Kidney (tissue), 14 donors: Measurements from ENCODE around the gene EPHA1. TPM values are rescaled to one million over a fixed set of nuclear protein-coding genes. Genes with fewer than 3 reads are reported as not detected.

Experiments used
- DNase-seq, 5 donors: peaks; one replicate each; pipeline ENCODE4 v3.0.0-alpha.2; 2013 to 2020
- FAIRE-seq: peaks from 2 replicates; lab custom pipeline; 2012; peaks lifted over from hg19 to GRCh38; lab: Jason Lieb, UNC
- H3K27ac ChIP-seq, 2 donors: one replicate each; pipeline ENCODE4 v1.7.0; 2013; ENCODE audit warnings: low read depth in 2 of 2, low read length in 2 of 2, inconsistent platforms in 1 of 2
- H3K27me3 ChIP-seq: one replicate; pipeline ENCODE4 v1.7.1; 2013; ENCODE audit warnings: low read length, inconsistent platforms; ENCODE audit not compliant: control insufficient read depth, insufficient read depth
- H3K36me3 ChIP-seq, 3 donors: one replicate each; pipeline versions ENCODE4 v1.7.0 to v1.7.1; 2013; ENCODE audit warnings: low read length in 3 of 3, control low read depth in 1 of 3, inconsistent platforms in 1 of 3; ENCODE audit not compliant: insufficient read depth in 3 of 3, control insufficient read depth in 2 of 3
- H3K4me1 ChIP-seq, 3 donors: one replicate each; pipeline versions ENCODE4 v1.7.0 to v1.7.1; 2013; ENCODE audit warnings: low read length in 3 of 3, inconsistent platforms in 1 of 3, low read depth in 1 of 3; ENCODE audit not compliant: control insufficient read depth in 2 of 3, insufficient read depth in 2 of 3
- H3K4me3 ChIP-seq, 3 donors: one replicate each; pipeline versions ENCODE4 v1.7.0 to v1.8.1; 2013; ENCODE audit warnings: low read length in 3 of 3, control low read depth in 1 of 3, inconsistent platforms in 1 of 3
- H3K9ac ChIP-seq, 3 donors: one replicate each; pipeline versions ENCODE4 v1.7.0 to v1.7.1; 2013; ENCODE audit warnings: low read length in 3 of 3, control low read depth in 1 of 3, inconsistent platforms in 1 of 3
- H3K9me3 ChIP-seq, 3 donors: one replicate each; pipeline versions ENCODE4 v1.7.0 to v1.7.1; 2013; ENCODE audit warnings: low read length in 3 of 3, control low read depth in 1 of 3, inconsistent platforms in 1 of 3; ENCODE audit not compliant: control insufficient read depth in 2 of 3, insufficient read depth in 1 of 3
- CTCF ChIP-seq: IDR thresholded peaks from 3 replicates; pipeline ENCODE4 v1.5.1; 2012; ENCODE audit warnings: mild to moderate bottlenecking, moderate library complexity, borderline replicate concordance; ENCODE audit not compliant: insufficient read depth; ENCODE audit errors: extremely low read depth
- intact Hi-C: fragments of 100-400 bp; cut with DNase I; formaldehyde crosslinking; loops from one replicate; pipeline ENCODE4 v1.11.1; 2022
- polyA plus RNA-seq: library from polyadenylated mRNA; stranded (reverse); fragments of 350-450 nt; fragmentation: Illumina TruSeq; extraction: RNeasy Lipid Tissue Mini Kit (QIAGEN cat#74804); gene quantifications from one replicate; pipeline ENCODE4 v1.2.3, GENCODE V29; 2014; ENCODE audit warnings: low read depth, low replicate concordance; ENCODE audit not compliant: insufficient read depth
- total RNA-seq: library from RNA; stranded (reverse); fragmentation: NEBNext Ultra II Directional; extraction: Animal tissue kit (Norgen Biotek cat#: 25700); gene quantifications from one replicate; pipeline ENCODE4 v1.2.1, GENCODE V29; 2021
- donor health status: control.
- donor health status: control.
- donor health status: control.
- donor health status: control.
- donor health status: control.
- donor health status: DM: yes; HTN: yes; CAD: no.
- donor health status: Normal renal cell carcinoma (clear cell type).

EPHA1 gene
- total and polyA plus RNA-seq, 2 donors from 2014 or later = 6.9 to 22.3 TPM

GRCh38 chr7:143395187-143396149 lies 13.2 kb downstream of the EPHA1 start:
- peaks cover 0 to 7% (median 3%) of the 10 kb centered on the region in 3 donors for H3K36me3 ChIP-seq
- H3K27me3 ChIP-seq = no peaks in the 10 kb centered on the region
- H3K4me3 ChIP-seq = no peak overlapping the region
- H3K27ac ChIP-seq = no peak overlapping the region
- FAIRE-seq = no peak
- no peak for DNase-seq
- TF ChIP-seq CTCF = no peak
- intact Hi-C loops = no loop called here
- no peak overlapping the region for H3K9ac ChIP-seq
- no peaks in the 10 kb centered on the region for H3K9me3 ChIP-seq
- peaks cover 0 to 24% (median 0%) of the 10 kb centered on the region in 3 donors for H3K4me1 ChIP-seq

GRCh38 chr7:143394777-143395176 lies 13.9 kb downstream of the EPHA1 start:
- Histone ChIP-seq H3K27me3 (no peaks in the 10 kb centered on the region), H3K27ac (no peak overlapping the region), H3K4me3 (no peak overlapping the region), H3K4me1 (peaks cover 0 to 24% (median 0%) of the 10 kb centered on the region in 3 donors), H3K36me3 (peaks cover 3 to 10% (median 7%) of the 10 kb centered on the region in 3 donors), H3K9ac (no peak overlapping the region), H3K9me3 (no peaks in the 10 kb centered on the region)
- FAIRE-seq (no peak), DNase-seq (no peak)
- intact Hi-C loops = no loop called here
- no peak for TF ChIP-seq CTCF

GRCh38 chr7:143394068-143394467 lies 14.6 kb downstream of the EPHA1 start:
- no peak for FAIRE-seq
- H3K9me3 ChIP-seq = no peaks in the 10 kb centered on the region
- intact Hi-C loops = no loop called here
- H3K27ac ChIP-seq = no peak overlapping the region
- no peak for DNase-seq
- peaks cover 3 to 14% (median 8%) of the 10 kb centered on the region in 3 donors for H3K36me3 ChIP-seq
- H3K4me1 ChIP-seq = peaks cover 0 to 24% (median 0%) of the 10 kb centered on the region in 3 donors
- TF ChIP-seq CTCF = no peak
- no peak overlapping the region for H3K4me3 ChIP-seq
- no peaks in the 10 kb centered on the region for H3K27me3 ChIP-seq
- H3K9ac ChIP-seq = no peak overlapping the region
